Fibroblast of mammary gland (primary cell): ENCODE results near the gene GATAD2A.
"Not testable (repeated sequence)": the region's sequence is repeated elsewhere in the genome, so short reads cannot be mapped to it uniquely, and the experiment has no call there.

ENCODE experiments used
- DNase-seq: peaks from one replicate; pipeline ENCODE4 v3.0.0-alpha.2; 2010; ENCODE audit warnings: low read depth
- H3K4me3 ChIP-seq: 2 replicates; pipeline ENCODE4 v1.5.1; 2011; ENCODE audit warnings: low read depth, mild to moderate bottlenecking, low read length, moderate library complexity; ENCODE audit not compliant: control insufficient read depth
- TF ChIP-seq, protein P1 (sequence below): conservative IDR thresholded peaks from 2 replicates; pipeline ENCODE4 v1.5.1; 2011; ENCODE audit warnings: low read depth, low read length, inconsistent platforms; ENCODE audit not compliant: control insufficient read depth, insufficient read depth

Gene GATAD2A

DNA sequence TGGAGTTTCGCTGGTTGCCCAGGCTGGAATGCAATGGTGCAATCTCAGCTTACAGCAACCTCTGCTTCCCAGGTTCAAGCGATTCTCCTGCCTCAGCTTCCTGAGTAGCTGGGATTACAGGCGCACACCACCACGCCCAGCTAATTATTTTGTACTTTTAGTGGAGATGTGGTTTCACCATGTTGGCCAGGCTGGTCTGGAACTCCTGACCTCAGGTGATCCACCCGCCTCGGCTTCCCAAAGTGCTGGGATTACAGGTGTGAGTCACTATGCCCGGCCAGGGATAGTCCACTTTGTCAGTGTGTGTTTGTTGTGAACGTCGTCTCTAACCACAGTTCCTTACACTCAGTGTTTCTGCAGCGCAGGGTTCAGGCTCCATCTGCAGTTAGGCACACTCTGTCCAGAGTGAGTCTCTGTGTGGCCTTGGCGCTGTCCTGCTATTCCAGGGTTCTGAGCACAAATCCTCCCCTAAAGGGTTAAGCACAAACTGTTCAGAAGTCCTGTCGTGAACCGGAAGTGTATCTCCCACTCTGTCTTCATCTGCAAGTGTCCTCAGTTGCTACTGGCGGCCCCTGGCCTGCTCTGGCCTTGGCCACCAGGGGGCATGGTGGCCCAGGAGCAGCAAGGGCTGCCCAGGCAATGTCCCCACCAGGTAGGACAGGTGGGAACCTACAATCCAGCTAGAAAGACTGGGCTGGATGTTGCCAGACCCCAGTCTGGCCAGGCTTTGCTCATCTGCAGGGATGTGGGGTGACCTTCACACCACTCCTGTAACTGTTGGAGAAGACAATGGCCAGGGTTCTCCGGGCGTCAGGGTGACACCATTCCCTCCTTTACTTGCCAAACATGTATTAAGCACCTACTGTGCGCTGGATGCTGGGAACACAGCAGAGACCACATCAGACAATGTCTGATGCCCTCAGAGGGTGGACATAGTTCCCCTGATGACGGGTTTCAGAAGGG lies 38.8 kb upstream of the GATAD2A start:
- DNase-seq, result peak; percentile 70
- no peak overlapping the region for H3K4me3 ChIP-seq
- TF ChIP-seq, protein P1, sequence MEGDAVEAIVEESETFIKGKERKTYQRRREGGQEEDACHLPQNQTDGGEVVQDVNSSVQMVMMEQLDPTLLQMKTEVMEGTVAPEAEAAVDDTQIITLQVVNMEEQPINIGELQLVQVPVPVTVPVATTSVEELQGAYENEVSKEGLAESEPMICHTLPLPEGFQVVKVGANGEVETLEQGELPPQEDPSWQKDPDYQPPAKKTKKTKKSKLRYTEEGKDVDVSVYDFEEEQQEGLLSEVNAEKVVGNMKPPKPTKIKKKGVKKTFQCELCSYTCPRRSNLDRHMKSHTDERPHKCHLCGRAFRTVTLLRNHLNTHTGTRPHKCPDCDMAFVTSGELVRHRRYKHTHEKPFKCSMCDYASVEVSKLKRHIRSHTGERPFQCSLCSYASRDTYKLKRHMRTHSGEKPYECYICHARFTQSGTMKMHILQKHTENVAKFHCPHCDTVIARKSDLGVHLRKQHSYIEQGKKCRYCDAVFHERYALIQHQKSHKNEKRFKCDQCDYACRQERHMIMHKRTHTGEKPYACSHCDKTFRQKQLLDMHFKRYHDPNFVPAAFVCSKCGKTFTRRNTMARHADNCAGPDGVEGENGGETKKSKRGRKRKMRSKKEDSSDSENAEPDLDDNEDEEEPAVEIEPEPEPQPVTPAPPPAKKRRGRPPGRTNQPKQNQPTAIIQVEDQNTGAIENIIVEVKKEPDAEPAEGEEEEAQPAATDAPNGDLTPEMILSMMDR, result peak; percentile 91

DNA sequence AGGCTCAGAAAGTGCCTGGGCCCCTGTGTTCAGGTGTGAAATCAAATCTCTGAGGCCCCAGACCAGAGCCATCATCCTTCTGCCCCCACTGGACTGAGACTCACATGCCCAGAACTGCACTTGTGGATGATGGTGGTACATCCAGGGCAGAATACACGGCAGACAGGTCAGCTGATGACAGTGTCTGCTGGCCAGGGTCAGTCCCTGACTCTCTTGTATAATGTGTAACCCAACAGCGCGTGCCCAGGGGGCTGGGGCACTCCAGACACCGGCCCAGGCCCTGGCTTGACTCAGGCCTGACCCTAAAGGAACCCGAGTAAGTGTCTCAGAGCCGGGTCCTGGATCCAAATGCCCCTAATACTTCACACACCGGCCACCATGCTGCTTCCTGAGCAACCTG lies 37.4 kb upstream of the GATAD2A start:
- H3K4me3 ChIP-seq, result no peak overlapping the region
- TF ChIP-seq, protein P1, result no peak
- no peak for DNase-seq

DNA sequence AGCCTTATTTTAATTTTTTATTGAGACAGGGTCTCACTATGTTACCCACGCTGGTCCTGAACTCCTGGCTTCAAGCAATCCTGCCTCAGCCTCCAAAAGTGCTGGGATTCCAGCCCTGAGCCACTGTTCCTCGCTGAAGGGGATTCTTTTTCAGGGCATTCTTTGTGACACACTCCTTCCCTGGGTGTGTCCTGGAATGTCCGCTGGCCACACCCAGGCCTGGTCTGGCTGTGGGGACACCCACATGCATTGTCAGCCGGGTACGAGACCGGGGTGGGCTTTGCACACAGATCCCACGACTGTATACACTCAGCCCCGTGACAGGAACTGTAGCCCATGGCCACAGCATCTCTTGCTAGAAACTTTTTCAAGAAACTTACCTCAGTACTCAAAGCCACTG lies 34.4 kb upstream of the GATAD2A start:
- no peak for DNase-seq
- TF ChIP-seq, protein P1, result no peak

DNA sequence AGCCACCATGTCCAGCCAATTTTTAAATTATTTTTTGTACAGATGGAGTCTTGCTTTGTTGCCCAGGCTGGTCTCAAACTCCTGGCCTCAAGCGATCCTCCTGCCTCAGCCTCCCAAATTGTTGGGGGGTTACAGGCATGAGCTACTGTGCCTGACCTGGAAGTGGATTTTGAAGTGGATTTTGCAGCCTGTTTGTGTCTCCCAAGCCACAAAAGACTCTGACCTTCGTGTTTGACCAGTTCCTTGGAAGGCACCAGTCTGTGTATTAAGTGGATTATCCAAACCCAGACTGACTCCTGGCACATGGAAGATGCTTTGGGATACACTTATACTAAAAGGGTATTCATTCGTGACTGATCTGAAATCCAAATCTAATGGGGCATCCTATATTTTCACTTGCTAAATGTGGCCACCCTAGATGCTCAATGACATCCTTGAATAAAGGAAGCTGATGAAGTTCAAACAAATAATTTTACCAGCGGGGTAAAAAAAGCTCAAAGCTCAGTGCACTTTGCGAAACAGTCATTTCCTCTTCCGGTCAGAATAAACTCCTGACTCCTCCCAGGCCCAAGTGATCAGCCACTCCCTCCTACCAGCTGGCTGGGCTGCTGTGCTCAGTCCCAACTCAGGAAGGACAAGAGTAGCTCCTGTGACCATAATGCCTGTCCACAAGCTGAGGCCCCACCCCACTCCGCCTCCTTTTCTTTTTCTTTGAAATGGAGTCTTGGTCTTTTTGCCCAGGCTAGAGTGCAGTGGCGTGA lies 32.6 kb upstream of the GATAD2A start:
- DNase-seq, result peak; percentile 29
- TF ChIP-seq, protein P1, result no peak
- H3K4me3 ChIP-seq, result no peak overlapping the region

More for the DNA sequence above, 34.4 kb upstream of the GATAD2A start:
- no peak overlapping the region for H3K4me3 ChIP-seq

DNA sequence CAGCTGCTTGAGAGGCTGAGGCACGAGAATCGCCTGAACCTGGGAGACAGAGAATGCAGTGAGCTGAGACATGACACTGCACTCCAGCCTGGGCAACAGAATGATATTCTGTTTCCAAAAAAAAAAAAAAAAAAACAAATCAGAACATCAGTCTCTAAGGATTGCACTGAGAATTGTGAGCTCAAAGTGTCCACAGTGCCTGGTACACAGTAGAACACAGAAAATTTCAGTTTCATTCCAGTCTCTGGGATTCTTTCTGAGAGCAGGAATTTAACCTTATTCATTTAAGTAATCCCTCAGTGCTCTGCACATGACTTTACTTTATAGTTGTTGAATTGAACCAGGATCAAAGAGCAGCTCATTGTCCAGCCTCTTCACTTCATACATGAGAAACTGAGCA lies 25.9 kb upstream of the GATAD2A start:
- no peak for DNase-seq
- no peak overlapping the region for H3K4me3 ChIP-seq
- TF ChIP-seq, protein P1, result no peak

DNA sequence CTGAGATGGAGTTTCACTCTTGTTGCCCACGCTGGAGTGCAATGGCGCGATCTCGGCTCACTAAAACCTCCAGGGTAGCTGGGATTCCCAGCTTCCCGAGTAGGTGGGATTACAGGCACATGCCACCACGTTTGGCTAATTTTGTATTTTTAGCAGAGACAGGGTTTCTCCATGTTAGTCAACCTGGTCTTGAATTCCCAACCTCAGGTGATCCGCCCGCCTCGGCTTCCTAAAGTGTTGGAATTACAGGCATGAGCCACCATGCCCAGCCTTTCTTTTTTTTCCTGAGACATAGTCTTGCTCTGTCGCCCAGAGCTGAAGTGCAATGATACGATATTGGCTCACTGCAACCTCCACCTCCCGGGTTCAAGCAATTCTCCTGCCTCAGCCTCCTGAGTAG lies 25.2 kb upstream of the GATAD2A start:
- not testable (repeated sequence) for H3K4me3 ChIP-seq, DNase-seq
